HG03066 (cell line): ENCODE measurements around the gene TECPR1.

ENCODE experiments used
- ATAC-seq: cut with Tn5 transposase; IDR thresholded peaks from one replicate; pipeline ENCODE4 v1.9.1; 2021; ENCODE audit warnings: low read depth; ENCODE audit not compliant: unreplicated experiment

The TECPR1 gene

DNA sequence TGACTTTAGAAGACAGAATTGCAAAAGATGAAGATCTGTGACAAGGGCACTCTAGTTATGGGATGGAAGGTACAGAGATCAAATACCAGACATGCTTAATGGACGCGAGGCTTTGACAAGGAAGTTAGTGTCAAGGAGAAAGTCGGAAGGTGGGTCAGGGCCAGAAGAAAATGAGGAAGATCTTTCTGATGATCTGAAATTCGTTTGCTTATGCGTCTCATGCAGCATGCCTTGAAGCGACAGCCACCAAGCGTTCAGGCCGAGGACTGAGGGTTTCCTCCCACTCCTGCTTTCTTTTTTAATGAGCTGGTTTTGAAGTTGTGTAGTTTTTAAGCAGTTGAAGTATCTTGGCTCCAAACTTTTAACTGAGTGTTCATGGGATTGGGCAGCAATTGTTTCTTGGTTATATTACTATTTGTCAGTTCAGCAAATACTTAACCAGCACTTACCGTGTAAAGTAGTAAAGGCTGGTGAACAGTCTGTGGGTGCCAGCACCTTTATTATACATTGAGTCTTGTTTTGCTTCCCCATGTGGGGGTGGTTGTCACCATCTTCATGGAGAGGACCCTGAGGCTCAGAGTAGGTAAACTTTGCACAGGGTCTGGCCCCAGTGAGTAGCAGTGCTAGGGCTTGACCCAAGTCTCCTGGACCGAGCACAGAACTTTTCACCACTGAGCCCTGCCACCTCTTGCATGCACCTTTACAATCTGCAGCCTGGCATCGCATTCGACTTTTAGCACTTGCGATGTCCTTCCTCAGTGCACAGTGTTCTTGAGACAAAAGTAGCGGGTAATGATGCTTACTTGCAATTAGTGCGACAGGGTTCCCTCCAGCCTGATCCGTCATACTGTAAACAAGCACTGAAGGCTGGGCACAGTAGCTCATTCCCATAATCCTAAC lies 55.1 kb downstream of the TECPR1 start:
- ATAC-seq = no peak

DNA sequence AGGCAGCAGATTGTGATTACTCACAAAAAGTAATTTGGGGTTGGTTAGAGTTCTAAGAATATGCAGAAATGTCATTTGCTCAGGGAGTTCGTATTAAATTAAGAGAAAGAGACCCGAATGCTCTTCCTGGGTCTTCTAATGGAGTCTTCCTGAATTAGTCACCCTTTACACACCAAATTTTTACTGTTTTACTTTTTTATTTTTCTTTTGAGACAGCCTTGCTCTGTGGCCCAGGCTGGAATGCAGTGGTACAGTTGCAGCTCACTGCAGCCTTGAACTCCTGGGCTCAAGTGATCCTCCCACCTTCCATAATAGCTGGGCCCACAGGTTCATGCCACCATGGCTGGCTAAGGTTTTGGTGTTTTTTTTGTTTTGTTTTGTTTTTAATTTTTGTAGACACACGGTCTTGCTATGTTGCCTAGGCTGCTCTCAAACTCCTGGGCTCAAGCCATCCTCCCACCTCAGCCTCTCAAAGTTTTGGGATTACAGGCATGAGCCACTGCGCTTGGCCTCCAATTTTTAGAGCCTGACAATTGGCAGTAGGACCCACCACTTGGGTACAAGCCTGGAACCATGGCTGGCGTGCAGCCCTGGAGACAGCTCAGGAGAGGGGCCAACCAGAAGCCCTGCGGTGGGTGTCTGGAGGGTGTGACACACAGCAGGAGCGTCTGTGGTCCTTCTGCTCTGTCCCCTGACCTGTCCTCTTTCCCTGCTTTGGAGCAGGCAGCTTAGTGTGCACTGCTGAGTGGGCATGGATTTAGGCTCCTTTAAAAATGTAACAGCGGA lies 57.2 kb downstream of the TECPR1 start:
- no peak for ATAC-seq

DNA sequence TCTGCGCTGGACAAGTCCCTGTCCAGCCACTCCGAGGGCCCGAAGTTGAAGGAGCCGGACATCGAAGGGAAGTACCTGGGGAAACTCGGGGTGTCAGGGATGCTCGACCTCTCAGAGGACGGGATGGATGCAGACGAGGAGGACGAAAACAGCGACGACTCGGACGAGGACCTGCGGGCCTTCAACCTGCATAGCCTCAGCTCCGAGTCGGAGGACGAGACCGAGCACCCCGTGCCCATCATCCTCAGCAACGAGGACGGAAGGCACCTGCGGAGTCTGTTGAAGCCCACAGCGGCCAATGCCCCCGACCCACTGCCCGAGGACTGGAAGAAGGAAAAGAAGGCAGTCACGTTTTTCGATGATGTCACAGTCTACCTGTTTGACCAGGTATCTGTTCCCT lies 57.8 kb downstream of the TECPR1 start:
- ATAC-seq = no peak

DNA sequence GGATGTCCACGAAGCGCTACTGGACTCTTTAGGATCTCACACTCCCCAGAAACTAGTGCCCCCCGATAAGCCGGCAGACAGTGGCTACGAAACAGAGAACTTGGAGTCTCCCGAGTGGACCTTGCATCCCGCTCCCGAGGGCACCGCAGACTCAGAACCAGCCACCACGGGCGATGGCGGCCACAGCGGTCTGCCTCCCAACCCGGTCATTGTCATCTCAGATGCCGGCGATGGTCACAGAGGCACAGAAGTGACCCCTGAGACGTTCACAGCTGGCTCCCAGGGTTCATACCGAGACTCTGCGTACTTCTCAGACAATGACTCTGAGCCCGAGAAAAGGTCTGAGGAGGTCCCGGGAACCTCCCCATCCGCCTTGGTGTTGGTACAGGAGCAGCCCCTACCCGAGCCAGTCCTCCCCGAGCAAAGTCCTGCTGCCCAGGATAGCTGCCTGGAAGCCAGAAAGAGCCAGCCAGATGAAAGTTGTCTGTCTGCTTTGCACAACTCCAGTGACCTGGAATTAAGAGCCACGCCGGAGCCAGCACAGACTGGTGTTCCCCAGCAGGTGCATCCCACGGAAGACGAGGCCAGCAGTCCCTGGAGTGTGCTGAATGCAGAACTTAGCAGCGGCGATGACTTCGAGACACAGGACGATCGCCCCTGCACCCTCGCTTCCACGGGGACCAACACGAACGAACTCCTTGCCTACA lies 58.4 kb downstream of the TECPR1 start:
- ATAC-seq = no peak

DNA sequence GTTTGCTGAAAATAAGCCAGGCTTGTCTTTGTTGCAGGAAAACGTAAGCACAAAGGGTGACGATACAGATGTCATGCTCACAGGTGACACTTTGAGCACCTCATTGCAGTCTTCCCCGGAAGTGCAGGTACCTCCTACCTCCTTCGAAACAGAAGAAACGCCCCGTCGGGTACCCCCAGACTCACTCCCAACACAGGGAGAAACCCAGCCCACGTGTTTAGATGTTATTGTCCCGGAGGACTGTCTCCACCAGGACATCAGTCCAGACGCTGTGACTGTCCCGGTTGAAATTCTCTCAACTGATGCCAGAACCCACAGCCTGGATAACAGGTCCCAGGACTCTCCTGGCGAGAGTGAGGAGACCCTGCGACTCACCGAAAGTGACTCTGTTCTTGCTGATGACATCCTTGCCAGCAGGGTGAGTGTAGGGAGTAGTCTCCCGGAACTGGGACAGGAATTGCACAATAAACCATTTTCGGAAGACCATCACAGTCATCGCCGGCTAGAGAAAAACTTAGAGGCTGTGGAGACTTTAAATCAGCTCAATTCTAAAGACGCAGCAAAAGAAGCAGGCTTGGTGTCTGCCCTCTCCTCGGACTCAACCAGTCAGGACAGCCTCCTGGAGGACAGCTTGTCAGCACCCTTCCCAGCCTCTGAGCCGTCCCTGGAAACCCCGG lies 59.1 kb downstream of the TECPR1 start:
- no peak for ATAC-seq

DNA sequence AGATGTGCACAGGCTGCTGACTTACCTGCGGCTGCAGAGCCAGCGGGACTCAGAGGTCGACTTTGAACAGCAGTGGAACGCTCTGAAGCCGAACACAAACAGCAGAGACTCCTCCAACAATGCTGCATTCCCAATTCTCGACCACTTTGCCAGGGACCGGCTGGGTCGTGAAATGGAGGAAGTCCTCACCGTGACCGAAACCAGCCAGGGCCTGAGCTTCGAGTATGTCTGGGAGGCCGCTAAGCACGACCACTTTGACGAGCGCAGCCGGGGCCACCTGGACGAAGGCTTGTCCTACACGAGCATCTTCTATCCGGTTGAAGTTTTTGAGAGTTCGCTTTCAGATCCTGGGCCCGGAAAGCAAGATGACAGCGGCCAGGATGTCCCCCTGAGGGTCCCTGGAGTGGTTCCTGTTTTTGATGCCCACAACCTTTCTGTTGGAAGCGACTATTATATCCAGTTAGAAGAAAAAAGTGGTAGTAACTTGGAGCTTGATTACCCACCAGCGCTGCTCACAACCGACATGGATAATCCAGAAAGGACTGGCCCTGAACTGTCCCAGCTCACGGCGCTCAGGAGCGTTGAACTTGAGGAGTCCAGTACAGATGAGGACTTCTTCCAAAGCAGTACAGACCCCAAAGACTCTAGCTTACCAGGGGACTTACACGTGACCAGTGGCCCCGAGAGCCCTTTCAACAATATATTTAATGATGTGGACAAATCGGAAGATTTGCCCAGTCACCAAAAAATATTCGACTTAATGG lies 60.2 kb downstream of the TECPR1 start:
- ATAC-seq = no peak

DNA sequence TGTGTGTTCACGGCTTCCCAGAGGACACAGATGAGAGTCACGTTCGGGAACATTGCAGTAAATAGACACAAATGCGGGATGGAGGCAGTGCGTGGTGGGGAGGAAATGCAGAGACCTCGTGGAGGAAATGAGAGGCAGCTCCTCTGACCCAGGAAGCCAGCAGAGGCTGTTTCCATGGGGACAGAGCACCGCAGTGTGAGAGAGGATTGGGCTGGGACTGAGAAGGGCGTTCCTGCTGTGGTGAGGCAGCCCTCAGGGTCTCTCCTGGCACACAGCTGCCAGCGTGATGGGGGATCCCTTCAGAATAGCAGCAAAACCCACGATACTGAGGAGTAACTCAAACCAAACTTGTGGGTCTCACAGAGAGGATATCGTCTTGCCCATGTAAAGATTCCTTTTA lies 62.5 kb downstream of the TECPR1 start:
- ATAC-seq = no peak

DNA sequence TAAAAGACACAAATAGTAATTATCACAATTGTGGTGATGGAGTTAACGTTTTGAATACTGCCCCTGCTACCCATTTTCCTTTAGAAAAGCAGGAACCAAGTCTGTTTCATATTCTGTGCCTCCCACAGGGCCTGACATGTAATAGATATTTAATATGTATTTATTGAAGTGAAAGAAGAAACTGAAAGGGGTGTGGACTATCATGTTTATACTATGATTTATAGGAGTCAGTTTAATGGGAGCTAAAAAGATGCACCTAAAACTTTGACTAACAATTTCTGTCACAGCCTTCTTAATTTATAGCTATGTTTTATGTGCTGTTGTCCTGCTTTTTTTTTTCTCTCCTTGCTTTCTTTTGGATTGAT lies 64.9 kb downstream of the TECPR1 start:
- ATAC-seq = no peak

DNA sequence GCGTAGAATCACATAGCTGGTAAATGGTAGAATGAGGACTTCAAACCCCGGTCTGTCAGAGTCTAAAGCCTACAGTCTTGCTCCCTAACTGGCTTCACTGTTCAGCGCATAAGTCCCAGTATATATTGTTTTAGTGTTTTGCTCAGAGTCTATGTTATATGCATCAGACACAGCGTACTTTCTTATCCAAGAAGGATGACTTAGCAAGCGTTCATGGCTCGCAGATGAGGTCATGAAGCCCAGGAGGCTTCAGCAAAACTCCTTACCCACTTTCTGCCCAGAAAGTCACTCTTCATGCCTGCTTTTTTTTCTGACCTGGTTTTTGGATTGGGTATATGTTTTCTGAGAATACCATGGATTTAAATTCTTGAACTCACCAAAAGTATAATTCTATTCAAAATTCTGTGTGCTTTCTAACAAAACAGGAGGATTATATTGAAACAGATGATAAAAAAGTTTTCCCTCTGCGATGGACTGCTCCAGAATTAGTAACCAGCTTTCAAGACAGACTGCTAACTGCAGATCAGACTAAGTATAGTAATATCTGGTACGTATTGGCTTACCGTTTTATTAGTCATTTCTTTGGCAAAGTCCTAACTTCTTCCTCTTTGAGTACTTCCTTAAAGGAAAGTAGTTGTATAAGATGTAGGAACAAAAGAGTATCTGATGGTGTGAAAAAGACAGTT lies 65.4 kb downstream of the TECPR1 start:
- no peak for ATAC-seq

DNA sequence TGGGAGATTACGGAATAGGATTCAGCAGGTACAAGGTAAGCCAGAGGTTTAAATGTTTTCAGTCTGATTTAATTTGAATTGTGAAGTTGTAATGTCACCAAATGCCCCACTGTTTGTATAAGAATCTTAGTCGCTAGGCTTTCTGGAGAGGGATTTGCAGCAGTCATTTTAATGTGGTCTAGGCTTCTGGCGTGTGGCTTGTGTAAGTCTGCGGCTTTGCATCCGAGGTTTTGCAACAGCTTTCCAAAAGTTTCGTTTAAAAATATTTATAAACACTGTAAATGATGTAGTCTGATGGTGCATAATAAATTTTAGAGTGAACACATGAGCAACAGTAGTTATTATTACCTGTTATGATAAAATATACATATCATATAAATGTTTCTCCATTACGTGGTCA lies 66.9 kb downstream of the TECPR1 start:
- no peak for ATAC-seq

DNA sequence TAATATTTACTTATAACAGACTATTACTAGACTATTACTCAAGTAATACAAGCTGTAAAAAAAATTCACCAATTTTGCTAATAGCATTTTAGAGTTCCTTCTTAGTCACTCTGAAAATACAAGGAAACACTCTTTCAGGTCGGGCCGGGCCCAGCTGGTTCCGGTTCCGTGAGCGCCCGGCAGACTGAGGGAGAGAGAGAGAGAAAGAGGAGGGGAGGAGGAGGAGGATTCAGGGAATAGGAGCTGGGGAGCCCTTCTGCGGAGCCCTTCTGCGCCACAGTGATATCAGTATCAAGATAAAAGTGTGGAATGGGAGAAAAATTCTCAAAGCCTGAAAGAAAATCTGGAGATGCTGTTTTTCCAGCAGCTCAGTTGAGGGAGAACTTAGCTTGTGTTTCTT lies 71.3 kb downstream of the TECPR1 start:
- no peak for ATAC-seq

DNA sequence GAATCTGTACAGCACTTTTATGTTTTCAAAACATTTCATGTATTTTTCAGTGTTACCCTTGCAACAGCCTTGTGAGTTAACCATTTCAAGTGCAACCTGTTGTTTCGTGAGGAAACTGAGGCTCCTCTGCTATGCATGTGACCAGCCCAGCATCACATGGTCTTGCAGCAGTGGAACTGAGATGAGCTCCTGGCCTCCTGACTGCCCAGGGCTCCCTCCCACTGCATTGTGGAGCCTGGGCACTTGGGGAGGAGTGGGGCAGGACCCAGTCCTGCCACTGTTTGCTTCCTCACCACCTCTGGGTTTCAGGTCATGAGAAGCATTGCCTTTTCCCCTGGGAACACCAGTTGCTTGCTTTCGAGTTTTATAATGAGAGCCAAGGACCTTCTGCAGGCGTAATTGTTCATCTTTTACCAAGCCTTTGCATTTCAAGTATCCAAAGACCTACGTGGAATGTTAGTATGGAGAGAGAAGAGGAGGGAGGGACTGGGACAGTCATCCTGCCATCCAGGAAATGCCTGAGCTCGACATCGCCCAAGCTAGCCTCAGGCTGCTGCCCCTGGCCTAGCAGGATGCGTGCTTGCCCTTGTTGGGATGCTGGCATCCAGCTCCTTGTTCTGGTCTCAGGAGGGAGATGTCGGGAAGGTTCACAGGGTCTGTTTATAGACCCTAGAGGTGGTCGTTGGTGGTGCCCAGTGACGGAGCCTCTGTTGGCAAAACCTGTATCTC lies 73.1 kb downstream of the TECPR1 start:
- ATAC-seq = no peak

DNA sequence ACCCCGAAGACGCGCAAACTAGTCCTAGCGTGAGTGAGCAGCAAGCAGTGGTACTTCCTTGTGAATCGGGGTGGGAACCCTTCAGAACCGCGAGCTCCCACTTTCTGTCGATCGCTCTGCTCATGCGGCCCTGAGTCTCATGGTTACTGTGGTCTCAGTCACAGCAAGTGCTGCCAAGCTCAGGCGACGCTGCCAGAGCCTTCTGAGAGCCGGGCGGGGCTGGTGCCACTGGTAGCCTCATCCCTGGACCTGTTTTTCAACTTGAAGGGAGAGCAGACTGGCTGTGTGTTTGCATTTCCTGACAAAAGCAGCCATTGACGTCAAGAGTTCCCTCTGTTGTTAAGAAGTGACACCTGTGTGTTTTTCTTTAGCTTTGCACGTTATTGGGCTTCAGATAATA lies 73.7 kb downstream of the TECPR1 start:
- no peak for ATAC-seq

DNA sequence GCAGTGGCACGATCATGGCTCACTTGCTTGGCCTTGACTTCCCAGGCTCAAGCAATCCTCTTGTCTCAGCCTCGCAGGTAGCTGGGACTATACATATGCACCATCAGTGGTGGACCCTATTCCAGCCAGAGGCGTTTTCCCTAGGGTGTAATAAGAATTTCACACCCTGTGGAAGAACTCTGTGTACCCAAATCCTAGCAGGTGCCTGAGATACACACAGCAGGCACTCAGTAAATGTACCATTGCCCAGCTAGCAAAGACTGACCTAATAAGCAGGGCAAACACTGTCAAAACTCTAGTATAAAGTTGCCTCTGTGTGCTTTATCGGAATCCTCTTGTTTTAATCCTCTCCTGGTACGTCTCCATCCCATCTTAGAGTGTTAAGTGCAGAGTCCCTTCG lies 74.5 kb downstream of the TECPR1 start:
- no peak for ATAC-seq

DNA sequence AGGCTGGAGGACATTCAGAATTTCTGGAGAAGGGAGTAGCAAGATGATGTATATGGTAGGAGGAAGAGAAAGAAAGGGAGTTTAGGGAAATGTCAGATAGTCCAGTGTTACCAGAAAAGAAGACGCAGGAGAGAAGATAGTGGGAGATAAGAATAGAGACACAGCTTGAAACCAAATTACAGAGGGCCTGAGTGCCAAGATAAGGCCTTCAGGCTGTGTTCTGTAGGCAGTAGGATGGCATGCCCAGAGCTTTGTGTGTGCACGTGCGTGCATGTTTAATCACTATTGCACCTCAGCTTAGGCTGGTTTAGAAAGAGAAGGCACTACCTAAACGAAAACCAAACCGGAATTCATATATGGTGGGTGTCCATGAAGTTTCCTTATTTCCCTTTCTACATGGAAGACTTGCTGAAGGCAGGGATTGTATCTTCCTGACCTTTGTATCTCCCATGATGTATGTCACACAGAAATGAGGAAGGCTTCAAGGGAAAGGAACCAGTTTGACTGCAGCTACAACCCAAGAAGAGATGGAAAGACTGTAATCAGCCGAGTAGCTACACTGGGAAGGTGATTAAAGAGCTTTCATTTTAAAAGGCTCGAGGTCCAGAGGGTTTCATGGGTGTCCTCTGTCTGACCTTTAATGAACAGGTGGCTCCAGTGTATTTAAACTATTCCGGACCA lies 76.6 kb downstream of the TECPR1 start:
- ATAC-seq = no peak

DNA sequence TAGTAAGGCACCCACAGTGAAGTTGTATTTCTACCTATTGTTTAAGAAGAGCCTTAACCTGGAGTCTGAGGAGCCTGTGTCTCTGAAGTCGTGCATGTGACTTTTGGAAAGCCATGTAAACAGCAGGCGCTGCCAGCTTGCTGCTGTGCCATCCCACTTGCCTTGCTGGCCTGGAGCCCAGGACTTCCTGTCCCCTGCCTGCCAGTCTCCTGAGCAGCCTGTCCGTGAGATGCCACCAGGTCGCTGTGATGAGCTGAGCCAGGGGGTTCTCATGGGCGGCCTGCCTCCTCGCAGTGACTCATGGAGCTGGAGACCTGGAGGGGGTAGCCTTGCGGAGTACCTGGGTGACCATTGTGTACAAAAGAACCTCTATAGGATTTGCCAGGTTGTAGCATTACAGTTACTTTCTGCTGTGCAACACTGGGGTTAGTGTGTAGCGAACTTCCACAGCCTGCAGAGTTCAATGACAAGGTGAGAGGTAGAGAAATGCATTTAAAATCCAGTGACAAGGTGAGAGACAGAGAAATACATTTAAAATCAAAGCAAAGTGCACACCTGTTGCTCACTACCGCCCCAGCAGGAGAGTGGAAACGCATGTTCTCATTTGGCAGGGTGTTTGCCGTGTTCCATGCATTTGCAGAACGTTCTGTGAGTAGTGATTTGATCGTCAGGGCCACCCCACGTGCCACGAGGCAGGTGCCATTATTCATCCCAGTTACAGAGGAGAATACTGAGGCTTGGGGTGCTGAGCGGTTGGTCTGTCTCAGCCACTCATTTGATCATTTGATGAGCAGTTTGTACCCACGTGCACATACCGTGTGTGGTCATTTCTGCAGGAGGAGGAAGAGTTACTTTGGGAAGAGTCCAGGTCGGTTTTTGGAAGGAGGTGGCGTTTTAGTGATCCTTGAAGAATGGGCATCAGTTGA lies 77.4 kb downstream of the TECPR1 start:
- ATAC-seq = no peak

DNA sequence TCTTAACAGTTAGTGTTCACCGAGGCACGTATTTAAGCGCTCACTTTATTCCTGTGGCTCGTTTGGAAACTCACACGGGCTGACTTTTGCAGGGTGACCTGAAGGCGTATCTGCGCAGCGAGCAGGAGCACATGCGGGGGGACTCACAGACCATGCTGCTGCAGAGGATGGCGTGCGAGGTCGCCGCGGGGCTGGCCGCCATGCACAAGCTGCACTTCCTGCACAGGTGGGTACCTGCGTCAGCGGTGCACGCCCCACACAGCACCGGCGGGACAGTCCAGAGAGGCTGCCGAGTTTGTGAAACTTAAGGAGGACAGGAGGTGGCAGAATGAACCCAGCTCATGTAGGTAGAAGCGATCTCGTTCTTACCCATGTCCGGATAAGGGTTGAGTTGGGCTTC lies 80.6 kb downstream of the TECPR1 start:
- no peak for ATAC-seq
